HG03571 (cell line): ENCODE results near the gene AXIN2.

Experiments
- ATAC-seq: cut with Tn5 transposase; IDR thresholded peaks from one replicate; pipeline ENCODE4 v1.9.1; 2021; ENCODE audit not compliant: unreplicated experiment

The AXIN2 gene, protein sequence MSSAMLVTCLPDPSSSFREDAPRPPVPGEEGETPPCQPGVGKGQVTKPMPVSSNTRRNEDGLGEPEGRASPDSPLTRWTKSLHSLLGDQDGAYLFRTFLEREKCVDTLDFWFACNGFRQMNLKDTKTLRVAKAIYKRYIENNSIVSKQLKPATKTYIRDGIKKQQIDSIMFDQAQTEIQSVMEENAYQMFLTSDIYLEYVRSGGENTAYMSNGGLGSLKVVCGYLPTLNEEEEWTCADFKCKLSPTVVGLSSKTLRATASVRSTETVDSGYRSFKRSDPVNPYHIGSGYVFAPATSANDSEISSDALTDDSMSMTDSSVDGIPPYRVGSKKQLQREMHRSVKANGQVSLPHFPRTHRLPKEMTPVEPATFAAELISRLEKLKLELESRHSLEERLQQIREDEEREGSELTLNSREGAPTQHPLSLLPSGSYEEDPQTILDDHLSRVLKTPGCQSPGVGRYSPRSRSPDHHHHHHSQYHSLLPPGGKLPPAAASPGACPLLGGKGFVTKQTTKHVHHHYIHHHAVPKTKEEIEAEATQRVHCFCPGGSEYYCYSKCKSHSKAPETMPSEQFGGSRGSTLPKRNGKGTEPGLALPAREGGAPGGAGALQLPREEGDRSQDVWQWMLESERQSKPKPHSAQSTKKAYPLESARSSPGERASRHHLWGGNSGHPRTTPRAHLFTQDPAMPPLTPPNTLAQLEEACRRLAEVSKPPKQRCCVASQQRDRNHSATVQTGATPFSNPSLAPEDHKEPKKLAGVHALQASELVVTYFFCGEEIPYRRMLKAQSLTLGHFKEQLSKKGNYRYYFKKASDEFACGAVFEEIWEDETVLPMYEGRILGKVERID

DNA sequence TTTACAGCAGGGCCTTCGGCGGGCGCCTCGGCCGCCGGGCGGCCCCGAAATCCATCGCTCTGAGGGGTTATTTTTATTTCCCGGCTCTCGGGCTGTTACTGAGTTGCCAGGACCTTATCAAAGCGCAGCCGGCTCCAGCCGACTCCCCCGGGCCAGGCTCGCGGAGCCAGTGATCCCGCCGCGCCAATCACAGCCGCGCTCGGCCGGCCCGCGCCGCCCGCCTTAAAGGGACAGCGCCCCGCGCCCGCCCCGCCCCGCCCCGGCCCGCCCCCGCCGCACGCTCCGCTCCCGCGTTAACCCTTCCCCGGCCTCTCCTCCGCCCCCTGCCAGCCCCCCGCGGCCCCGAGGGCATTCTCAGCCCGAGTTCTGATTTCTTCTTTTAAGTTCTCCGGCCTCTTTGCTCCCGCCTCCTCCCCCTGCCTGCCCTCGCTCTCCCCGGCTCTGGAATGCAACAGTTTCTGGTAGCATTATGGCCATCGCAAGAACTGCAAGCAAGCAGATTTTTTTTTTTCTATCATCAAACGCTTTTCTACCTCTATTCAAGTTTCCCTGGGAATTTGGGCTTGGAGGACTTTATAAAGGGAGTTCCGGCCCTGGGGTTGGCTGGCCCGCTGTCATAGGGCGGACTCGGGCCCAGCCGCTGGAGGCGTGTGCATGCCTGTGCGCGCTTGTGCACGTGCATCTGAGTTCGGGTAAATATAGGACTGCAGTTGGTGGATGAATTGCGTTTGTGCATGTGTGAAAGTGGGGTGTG, at the start of gene AXIN2:
Gene AXIN2 (minus strand): TSS at position 197 of the 754 bp plus-strand sequence. CDS start 3,028 bp downstream, outside the sequence.
- peak; percentile 90 for ATAC-seq

DNA sequence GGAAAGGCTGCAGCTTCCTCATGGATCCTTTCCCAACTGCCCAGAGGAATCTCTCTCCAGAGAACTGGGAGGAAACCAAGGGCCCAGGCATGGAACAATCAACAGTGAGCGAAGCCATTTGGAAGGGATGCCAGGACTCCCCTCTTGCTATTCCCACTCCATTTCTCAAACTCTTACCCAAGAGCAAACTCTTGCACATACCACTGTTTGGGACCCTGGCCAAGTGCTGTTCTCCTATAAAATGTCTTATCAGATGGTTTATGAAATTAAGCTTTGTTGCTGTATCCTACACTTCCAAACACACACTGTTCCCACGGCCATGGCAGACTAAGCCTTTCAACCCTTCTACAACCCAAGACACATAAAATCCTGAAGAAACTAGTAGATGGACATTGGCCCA, 48.3 kb upstream of the AXIN2 start:
- no peak for ATAC-seq

DNA sequence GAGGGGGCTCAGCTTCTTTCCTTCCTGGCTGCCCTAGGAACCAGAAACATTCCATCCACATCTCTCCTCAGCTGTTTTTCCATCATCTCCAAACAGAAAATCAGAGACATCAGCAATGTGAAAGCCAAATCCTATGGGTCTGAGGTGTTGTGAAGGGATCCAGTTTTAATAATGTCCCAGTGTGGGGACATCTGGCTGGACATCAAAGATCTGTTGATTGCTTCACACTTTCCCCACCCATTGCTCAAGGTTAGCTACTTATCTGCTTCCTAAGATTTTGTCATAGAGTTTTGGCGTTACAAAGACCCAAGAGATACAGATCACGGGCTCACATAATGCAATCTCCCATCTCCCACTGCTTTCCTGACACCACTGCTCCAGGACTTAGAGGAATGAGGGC, 47.8 kb upstream of the AXIN2 start:
- no peak for ATAC-seq

DNA sequence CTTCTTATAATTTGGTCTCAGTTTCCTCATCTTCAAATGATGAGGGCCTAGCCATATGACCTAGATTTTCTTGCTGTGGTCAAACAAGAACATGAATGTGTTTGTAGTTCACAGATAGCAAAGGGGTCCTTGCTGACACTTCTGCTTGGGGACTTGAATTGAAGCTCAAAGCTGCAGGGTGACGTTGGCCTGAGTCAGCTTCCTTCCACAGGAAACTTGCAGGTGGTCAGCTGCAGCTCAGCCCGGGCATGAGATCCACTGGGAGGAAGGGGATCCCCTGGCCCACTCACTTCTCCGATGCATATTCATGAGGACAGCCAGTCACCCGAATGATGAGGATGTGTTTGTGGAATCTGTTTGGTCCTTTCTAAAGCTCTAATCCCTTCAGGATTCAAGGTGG, 42.6 kb upstream of the AXIN2 start:
- no peak for ATAC-seq

DNA sequence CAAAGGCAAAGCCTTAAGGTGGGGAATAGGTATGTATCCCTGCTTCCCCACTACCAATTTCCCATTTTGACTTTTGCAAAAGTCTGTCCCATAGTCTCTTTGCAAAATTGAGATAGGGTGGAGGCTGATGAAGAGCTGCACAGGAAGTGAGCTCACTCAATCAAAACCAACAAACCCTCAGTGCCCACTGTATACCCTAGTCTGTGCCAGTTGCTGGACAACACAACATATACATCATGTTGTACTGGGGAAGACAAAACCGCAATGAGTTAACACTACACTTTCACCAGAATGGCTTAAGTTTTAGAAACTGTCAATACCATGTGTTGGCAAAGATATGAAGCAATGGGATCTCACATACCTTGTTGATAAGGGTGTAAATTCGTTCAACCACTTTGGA, 40.4 kb upstream of the AXIN2 start:
- ATAC-seq: no peak

DNA sequence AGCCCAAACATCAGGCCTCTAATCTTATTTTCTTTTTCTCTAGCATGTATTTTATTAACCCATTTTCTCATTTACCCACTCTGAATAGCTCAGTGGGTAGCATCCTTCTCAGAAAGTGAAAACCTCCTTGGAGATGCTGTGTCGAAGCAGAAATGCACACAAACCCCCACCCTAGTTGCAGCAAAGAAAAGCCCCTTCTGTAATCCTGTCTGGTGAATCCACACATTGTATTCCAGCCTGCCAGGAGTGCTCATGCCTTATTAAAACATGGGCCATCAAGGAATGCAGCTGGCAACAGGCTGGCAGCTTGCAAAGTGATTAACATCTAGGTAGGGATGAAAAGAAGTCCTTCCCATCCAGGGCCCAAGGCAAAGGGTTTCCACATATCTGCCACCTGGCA, 39.7 kb upstream of the AXIN2 start:
- ATAC-seq: no peak

DNA sequence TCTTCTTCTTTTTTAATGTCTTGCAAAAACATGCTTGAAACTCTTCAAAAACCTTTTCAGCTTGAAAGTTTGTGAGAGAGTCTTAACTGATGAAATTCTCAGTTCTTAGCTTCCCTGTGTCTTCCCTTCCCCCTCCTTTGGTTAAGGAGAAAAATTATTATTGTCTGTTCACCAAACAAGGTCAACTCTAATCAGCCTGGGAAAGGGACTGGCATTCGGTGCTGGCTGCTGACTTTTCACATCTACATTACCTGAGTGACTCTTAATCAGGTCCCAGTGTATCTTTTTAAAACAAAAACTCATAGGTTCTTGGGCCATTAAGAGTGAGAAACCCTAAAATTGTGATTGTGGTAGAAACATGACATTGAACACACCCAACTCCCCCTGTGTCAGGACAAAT, 39.1 kb upstream of the AXIN2 start:
- no peak for ATAC-seq

DNA sequence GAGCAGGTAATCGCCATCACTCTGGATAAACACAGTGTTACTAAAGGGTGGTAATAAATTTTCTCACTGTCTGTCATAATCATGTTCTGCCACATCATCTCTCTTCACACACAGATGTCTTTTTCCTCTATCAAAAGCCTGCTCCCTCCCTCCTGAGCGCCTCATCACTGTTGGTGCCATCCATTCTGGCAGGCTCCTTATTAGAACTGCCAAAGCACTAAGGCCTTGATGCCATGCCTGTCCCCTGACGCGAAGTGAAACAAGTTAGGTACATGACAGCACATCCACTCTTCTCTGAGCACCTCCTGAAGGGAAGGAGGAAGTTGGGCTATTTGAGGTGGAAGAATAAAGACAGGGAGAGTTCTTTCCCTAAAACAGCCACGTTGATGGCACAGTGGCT, 38.2 kb upstream of the AXIN2 start:
- no peak for ATAC-seq

DNA sequence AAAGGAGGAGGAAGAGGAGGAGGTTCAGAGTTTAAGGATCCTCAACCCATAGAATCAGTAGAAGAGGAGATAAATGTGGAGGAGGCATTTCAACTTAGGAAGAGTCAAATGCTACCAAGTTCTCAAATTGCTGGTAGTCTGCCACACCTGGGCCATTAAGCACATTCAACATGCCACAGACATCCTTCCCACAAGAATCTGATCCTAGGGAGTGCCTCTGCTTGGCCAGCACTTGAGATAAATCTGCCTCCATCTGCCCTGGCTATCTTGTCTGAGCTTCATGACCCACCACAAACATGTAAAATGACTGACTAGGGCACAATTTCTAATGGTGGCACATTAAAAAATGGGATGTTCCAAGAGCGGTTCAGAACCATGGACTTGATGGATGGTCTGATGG, 37.3 kb upstream of the AXIN2 start:
- no peak for ATAC-seq

DNA sequence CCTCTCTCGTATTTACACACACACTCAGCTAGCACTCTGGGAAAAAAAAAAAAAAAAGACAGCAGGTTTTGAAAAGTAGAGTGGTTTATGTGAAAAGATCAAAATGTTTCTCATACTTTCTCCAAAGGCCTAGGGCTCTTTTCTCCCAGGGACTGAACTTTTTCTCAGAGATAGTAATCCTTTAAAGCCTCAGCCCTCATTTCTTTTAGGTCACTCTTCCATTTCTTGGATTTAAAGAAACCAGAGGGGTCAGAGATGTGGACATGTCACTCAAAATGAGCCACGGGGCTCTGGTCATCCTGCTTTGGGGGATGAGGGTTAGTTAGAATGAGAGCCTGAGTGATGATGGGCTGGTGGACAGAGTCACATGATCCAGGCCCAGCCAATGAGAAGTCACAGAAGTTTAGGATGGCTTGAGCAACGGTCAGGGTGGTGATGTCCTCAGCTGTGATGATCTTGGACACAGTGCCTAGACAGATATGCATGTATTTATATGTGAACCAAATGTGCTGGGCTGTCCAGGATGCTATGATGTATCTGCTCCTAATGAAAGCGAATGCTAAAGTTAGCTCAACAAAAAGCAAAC, 33.7 kb upstream of the AXIN2 start:
- no peak for ATAC-seq

DNA sequence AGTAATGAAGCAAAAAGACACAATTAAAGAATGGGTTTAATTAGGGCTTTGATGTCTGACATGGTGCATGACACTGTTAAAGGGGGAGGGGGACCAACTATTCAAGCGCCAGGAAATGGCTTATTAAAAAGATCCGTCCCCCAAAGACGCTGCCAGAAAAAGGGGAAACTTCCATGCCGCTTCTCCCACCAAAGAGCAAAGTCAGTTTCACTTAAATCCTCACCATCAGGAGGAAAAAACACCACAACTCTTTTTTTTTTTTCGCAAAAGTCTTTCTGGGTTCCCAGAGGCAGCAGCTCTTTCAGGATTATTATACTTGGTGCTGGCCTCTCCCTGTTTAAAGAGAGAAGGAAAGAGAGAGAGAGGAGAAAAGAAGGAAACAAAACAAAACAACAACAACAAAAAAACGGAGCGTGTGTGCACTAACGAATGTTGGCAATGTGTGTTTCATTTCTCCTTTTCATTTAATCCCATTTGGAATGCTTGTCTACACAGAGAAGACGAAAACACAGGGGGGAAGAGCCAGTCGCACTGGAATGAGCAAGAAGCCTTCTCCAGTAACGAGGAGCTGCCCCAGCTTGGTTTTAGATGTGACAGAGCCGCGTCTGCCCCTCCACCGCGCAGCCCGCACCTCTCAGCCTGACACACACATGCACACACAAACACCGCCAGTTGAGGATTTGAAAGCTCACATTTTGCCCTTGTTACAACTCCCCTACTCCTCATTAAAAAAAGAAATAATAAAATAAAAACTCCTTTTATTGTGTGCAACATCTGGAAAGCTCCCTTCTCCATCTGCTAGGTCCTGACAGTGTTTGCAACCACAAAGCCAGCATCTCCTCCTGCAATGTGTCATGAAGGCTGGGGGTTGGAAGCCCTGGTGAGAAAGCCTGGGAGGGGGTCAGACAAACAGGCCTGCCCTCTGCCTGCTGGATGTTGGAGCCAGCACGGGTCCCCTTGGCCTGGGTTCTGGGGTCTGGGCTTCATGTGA, 32.7 kb upstream of the AXIN2 start:
- no peak for ATAC-seq

DNA sequence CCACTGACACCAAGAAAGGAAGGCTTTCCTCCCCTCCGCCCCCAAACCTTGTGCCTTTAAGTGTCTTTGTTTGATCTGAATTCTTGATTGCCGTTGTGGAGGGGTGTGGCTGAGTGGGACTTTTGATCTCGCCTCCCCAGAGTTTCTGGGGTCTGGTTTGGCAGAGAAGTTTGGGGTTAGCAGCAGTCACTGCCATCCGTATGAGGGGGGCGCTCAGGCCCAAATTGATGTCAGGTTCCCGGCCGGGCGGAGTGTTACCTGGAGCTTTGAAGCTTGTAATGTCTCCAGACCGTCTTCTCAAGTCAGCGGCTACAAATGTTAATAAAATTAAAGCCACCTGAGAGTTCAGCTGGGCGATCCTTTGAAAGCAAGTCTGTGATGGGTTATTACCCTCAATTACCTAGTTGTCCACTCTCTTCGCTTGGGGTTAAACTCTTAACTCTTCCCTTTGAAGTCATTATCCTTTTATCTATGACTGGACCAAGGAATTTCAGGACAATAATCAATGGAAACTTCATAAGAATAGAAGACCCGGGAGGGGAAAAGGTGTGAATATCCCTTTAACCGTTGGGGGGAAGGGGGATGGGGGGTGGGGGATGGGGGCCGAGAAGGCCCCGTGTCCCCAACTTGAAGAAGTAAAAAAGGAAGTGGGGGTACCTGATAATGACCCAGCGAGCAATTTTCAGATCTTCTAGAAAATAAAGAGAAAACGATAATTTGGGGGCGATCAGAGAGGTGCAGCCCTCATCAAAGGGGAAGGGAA, 31.8 kb upstream of the AXIN2 start:
- no peak for ATAC-seq

DNA sequence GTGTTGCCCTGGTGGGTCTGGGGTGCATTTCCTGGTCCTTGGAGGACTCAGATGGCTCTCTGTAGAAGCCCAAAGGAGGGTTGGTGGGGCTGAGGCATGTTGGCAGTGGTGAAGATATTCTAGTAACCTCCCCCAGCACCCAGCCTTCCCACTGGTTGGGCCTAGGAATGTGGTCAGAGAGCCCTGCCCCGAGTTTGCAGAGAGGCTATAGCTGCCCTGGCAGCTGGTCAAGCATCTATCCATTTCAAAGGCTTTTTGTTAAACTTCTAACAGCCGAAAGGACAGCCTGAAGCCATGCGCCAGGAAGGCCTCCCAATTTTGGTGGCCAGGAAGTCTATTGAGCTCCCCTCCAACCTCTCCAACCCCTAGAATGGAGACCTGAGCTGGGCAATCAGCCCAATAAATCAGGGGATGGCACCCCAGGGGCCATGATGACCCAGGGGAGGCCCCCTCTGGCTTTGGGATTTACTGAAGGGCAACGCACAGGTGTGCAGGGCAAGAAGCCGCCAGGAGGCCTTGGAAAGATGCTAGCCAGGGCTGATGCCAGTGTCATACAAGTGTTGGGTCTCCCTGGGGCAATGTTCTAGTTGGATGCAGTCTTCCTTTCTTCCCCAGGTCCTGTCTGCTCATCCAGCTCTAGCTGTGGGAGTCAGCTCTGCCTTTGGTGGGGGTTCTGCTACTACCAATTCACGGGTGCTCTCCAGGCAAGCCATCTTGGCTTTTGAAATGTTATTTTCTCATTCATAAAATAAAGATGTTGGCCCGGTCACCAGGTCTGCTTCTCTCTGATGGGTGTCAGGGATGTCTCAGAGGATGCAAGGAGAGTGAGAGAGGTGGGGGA, 30.9 kb upstream of the AXIN2 start:
- ATAC-seq: no peak

DNA sequence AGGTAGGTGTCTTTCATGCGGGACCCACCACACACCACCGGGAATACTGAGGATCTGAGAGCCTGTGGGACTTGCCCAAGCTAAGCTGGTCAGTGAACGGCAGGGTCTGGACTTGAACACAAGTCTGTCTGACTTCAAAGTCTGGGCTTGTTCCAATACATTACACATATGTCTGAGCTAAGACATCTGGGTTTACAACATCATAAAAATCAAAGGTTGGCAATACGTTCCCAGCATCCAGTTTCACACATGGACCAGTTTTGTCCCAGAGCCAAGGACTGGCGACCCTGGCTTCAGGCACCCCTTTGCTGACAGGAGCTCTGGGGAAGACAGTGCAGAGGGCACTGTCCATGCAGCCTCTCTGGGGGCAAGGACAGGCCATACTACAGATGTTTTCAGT, 27.9 kb upstream of the AXIN2 start:
- no peak for ATAC-seq

DNA sequence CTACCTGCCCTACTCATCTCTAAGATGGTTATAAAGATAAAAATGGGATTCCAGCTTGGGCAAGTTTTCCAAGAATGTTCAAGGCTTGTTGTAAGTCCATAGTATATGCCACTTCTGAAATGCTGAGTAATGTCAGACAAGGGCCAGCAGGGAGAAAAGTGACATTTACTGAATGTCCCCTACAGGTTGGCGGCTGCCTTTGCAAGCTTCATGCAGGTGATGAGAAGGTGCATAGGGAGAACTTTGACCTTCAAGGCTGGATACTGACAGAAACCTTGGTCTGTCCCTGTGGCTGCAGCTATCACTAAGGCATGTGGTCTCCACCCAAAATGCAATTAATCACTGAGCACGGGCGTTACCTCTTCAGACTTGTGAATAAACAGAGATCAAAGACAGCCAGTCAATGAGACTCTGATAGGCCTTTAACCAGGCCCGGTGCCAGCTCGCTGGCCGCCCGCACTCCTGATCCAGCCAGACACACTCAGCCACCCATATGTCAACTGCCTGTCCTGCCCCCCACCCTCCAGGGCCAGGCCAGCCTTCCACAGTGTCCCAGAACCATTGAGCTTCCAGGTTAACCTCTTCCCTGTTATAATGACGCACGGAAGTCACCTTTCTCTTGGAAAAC, 26.8 kb upstream of the AXIN2 start:
- no peak for ATAC-seq

DNA sequence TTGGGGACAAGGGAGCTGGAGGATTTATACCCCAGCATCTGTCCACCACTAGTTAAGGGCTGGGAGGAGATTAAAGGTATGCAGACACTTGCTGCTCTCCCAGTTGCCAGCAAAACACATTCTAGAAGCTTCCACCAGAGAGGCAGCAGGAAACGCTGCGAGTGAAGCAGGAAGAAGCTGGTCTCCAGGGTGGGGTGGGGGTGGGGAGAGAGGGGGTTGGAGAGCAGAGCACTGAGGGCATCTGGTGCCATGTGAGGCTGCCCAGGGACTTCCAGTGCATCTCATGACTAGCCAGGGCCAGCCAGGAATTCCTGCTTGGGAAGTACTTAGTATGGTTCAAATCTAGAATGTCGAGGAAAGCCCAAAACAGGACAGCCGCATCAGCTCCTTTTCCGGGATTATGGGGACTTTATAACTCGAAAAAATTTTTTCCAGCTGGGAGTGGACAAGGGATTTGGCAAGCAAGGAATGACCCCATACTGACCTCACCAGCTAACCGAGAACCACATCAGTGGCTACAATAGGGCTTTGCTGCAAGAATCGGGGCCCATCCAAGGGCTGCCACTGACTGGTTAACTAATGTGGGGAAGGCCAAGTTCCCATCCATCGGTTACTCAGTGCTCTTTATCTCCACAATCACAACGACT, 26.2 kb upstream of the AXIN2 start:
- ATAC-seq: no peak

DNA sequence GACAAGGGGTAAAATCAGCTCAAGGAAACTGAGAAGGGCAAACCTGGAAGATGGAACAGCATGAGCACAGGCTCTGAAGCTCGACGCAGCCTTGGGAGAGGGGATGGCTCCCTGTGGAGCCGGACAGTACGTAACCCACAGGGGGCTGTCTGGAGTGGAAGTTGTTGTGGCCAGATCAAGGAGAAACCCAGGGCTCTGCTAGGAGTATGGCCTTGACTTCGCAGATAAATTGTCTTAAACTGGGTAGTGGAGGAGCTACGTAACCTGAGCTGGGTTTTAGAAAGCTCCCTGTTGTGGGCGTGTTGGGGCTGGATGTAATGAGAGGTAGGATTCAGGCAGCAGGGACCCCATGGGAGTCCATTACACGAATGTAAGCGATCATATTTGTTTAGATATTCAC, 25.5 kb upstream of the AXIN2 start:
- no peak for ATAC-seq
